HepG2 (cell line): Measurements from ENCODE around the gene FBXO24. TPM values are rescaled to one million over a fixed set of nuclear protein-coding genes. Genes with fewer than 3 reads are reported as not detected.

Source experiments
- ARID2 ChIP-seq: sonication (generic); formaldehyde crosslinking; IDR thresholded peaks from 2 replicates; pipeline ENCODE4 v1.8.1; 2022; ENCODE audit warnings: mild to moderate bottlenecking, missing genetic modification reagents, borderline replicate concordance
- ARNT2 ChIP-seq: sonication (generic); formaldehyde crosslinking; IDR thresholded peaks from 2 replicates; pipeline ENCODE4 v1.8.0; 2022; ENCODE audit warnings: mild to moderate bottlenecking, low read depth, missing genetic modification reagents, moderate library complexity
- CAMTA2 ChIP-seq: sonication (generic); formaldehyde crosslinking; IDR thresholded peaks from 2 replicates; pipeline ENCODE4 v1.4.0; 2020; ENCODE audit warnings: mild to moderate bottlenecking, missing genetic modification reagents, borderline replicate concordance
- CCDC6 ChIP-seq: sonication (generic); formaldehyde crosslinking; IDR thresholded peaks from 2 replicates; pipeline ENCODE4 v1.8.1; 2022; ENCODE audit warnings: mild to moderate bottlenecking, missing genetic modification reagents, moderate library complexity
- ELF1 ChIP-seq: sonication (generic); formaldehyde crosslinking; IDR thresholded peaks from 2 replicates; pipeline ENCODE4 v1.4.0; 2020; ENCODE audit warnings: missing genetic modification reagents
- GPN1 ChIP-seq: sonication (generic); formaldehyde crosslinking; IDR thresholded peaks from 2 replicates; pipeline ENCODE4 v1.5.1; 2020; ENCODE audit warnings: missing genetic modification reagents, borderline replicate concordance
- HMG20A ChIP-seq: IDR thresholded peaks from 2 replicates; pipeline ENCODE4 v1.6.1; 2016; ENCODE audit warnings: borderline replicate concordance
- NFIC ChIP-seq: IDR thresholded peaks from 2 replicates; pipeline ENCODE4 v1.6.1; 2012; ENCODE audit warnings: mild to moderate bottlenecking, low read length, inconsistent platforms
- NFKBIZ ChIP-seq: IDR thresholded peaks from 2 replicates; pipeline ENCODE4 v1.6.1; 2018; ENCODE audit warnings: missing genetic modification reagents, missing compliant biosample characterization
- NONO ChIP-seq, 2 experiments: fragments of 450-650 bp in 1 of 2; sonication (generic) in 1 of 2; formaldehyde crosslinking in 1 of 2; IDR thresholded peaks in 1 of 2; conservative IDR thresholded peaks in 1 of 2; 2 replicates each; pipeline versions ENCODE4 v1.6.1 to v1.8.0; 2017 to 2022; ENCODE audit warnings: mild to moderate bottlenecking in 1 of 2, missing genetic modification reagents in 1 of 2, moderate library complexity in 1 of 2
- SP140L ChIP-seq: sonication (generic); formaldehyde crosslinking; IDR thresholded peaks from 2 replicates; pipeline ENCODE4 v1.4.0; 2020; ENCODE audit warnings: missing genetic modification reagents, borderline replicate concordance
- TARDBP ChIP-seq: sonication (generic); formaldehyde crosslinking; IDR thresholded peaks from 2 replicates; pipeline ENCODE4 v1.8.0; 2022; ENCODE audit warnings: mild to moderate bottlenecking, missing genetic modification reagents
- TBL1XR1 ChIP-seq: fragments of 150-350 bp; IDR thresholded peaks from 2 replicates; pipeline ENCODE4 v1.6.1; 2014; ENCODE audit warnings: borderline replicate concordance, low read length; ENCODE audit not compliant: partially characterized antibody
- TMF1 ChIP-seq: sonication (generic); formaldehyde crosslinking; IDR thresholded peaks from 2 replicates; pipeline ENCODE4 v1.8.1; 2022; ENCODE audit warnings: low read depth, missing genetic modification reagents
- ZKSCAN5 ChIP-seq: sonication (generic); formaldehyde crosslinking; IDR thresholded peaks from 2 replicates; pipeline ENCODE4 v1.5.1; 2020; ENCODE audit warnings: mild to moderate bottlenecking, missing genetic modification reagents
- ZNF329 ChIP-seq: sonication (generic); formaldehyde crosslinking; IDR thresholded peaks from 2 replicates; pipeline ENCODE4 v1.9.0; 2021; ENCODE audit warnings: low read depth, mild to moderate bottlenecking, missing genetic modification reagents
- ZNF652 ChIP-seq: IDR thresholded peaks from 2 replicates; pipeline ENCODE4 v1.6.1; 2016; ENCODE audit warnings: low read depth, borderline replicate concordance
- ZNF792 ChIP-seq: IDR thresholded peaks from 2 replicates; pipeline ENCODE4 v1.6.1; 2016
- polyA plus RNA-seq, 8 experiments: library from polyadenylated mRNA; depleted of rRNA in 3 of 8; stranded (reverse) in 7 of 8; unstranded in 1 of 8; fragments of >200 nt; fragmentation: Illumina TruSeq in 4 of 8; extraction: Trizol in 4 of 8; gene quantifications; 2 replicates each; pipeline versions ENCODE4 v1.2.1 to v1.2.3, GENCODE V29; 2011 to 2016; ENCODE audit warnings: low read depth in 4 of 8, missing spikeins in 1 of 8, mixed read lengths in 1 of 8; ENCODE audit not compliant: insufficient read depth in 1 of 8
- total RNA-seq, 5 experiments: library from RNA; depleted of rRNA; stranded (reverse); fragments of >200 nt; fragmentation: Illumina TruSeq; extraction: Trizol; gene quantifications; 2 replicates each; pipeline ENCODE4 v1.2.3, GENCODE V29; 2016; ENCODE audit warnings: low read depth in 1 of 5
- TF ChIP-seq, protein P1 (sequence below): sonication (generic); formaldehyde crosslinking; IDR thresholded peaks from 2 replicates; pipeline ENCODE4 v1.8.0; 2022; ENCODE audit warnings: mild to moderate bottlenecking, missing genetic modification reagents; ENCODE audit not compliant: insufficient replicate concordance
- TF ChIP-seq, protein P2 (sequence below): IDR thresholded peaks from 2 replicates; pipeline ENCODE4 v1.6.1; 2016; ENCODE audit warnings: control low read depth
- TF ChIP-seq, protein P3 (sequence below): sonication (generic); formaldehyde crosslinking; IDR thresholded peaks from 2 replicates; pipeline ENCODE4 v1.4.0; 2020; ENCODE audit warnings: missing genetic modification reagents, borderline replicate concordance
- TF ChIP-seq, protein P4 (sequence below): sonication (generic); formaldehyde crosslinking; IDR thresholded peaks from 2 replicates; pipeline ENCODE4 v1.9.0; 2021; ENCODE audit warnings: missing genetic modification reagents, borderline replicate concordance

FBXO24 gene
- total and polyA plus RNA-seq, 2 of the 13 experiments (the other 11 are each of a cell fraction or from before 2014, with no cell fraction given): 0.20 to 0.55 TPM

DNA sequence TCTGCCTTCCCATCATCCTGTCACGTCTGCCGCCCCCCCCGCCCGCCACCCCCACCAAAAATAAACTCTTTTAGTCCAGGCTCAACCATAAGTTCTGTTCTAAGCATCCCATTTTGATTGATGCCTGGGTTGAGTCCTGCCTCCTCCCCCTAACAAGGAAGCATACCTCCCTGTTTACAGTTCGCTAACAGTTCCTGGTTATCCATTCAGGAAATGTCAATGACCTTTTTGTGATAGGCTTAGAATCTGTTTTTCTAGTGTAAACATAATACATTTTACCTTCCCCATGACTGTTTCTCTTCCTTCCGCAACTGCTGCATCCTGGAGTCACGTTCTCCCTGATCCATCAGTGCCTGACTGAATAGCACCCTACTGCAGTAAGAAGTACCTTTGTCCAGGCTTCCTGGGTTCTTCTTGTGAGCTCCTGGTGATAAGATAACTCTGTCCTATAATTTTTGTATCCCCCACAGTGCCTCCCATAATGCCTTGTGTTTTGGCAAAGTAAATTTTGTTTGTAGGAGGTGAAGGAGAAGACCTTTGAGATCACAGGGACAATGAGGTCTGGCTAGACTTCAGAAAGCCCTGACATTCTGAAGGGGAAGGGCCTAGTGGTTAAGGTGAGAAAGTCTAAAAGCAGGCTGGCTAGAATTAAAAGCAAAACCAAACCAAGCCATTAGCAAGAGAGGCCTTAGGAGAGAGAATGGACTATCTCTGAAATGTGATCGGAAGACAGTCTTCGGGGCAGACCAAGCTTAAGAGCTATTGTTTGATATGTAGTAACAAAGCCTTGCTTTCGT is 39.8 kb upstream of the FBXO24 start (continued):
- TF ChIP-seq, protein P1, sequence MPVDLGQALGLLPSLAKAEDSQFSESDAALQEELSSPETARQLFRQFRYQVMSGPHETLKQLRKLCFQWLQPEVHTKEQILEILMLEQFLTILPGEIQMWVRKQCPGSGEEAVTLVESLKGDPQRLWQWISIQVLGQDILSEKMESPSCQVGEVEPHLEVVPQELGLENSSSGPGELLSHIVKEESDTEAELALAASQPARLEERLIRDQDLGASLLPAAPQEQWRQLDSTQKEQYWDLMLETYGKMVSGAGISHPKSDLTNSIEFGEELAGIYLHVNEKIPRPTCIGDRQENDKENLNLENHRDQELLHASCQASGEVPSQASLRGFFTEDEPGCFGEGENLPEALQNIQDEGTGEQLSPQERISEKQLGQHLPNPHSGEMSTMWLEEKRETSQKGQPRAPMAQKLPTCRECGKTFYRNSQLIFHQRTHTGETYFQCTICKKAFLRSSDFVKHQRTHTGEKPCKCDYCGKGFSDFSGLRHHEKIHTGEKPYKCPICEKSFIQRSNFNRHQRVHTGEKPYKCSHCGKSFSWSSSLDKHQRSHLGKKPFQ: peak; percentile 60
- TF ChIP-seq NFKBIZ (CRISPR knock-in tag) (no peak), TARDBP (peak; percentile 48), TMF1 (CRISPR knock-in tag) (no peak), ZNF792 (CRISPR knock-in tag) (no peak), ZKSCAN5 (CRISPR knock-in tag) (no peak), ARNT2 (no peak), ZNF652 (no peak; the same call in 1 of the 2 replicates), CAMTA2 (CRISPR knock-in tag) (no peak), ELF1 (CRISPR knock-in tag) (peak; percentile 73), HMG20A (CRISPR knock-in tag) (peak; percentile 74; the same call in 1 of the 2 replicates), NFIC (no peak), CCDC6 (CRISPR knock-in tag) (no peak; the same call in 1 of the 2 replicates), ZNF329 (CRISPR knock-in tag) (peak; percentile 93), SP140L (CRISPR knock-in tag) (no peak), GPN1 (CRISPR knock-in tag) (no peak), ARID2 (CRISPR knock-in tag) (no peak), NONO (IDR thresholded peaks at IDR 0.05) (no peak), NONO (CRISPR knock-in tag; conservative IDR thresholded peaks at IDR 0.05) (peak; percentile 63; the same call in 1 of the 2 replicates), TBL1XR1 (no peak)
- TF ChIP-seq, protein P2, sequence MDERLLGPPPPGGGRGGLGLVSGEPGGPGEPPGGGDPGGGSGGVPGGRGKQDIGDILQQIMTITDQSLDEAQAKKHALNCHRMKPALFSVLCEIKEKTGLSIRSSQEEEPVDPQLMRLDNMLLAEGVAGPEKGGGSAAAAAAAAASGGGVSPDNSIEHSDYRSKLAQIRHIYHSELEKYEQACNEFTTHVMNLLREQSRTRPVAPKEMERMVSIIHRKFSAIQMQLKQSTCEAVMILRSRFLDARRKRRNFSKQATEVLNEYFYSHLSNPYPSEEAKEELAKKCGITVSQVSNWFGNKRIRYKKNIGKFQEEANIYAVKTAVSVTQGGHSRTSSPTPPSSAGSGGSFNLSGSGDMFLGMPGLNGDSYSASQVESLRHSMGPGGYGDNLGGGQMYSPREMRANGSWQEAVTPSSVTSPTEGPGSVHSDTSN (CRISPR knock-in tag): peak; percentile 77
- TF ChIP-seq, protein P3, sequence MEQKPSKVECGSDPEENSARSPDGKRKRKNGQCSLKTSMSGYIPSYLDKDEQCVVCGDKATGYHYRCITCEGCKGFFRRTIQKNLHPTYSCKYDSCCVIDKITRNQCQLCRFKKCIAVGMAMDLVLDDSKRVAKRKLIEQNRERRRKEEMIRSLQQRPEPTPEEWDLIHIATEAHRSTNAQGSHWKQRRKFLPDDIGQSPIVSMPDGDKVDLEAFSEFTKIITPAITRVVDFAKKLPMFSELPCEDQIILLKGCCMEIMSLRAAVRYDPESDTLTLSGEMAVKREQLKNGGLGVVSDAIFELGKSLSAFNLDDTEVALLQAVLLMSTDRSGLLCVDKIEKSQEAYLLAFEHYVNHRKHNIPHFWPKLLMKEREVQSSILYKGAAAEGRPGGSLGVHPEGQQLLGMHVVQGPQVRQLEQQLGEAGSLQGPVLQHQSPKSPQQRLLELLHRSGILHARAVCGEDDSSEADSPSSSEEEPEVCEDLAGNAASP (CRISPR knock-in tag): peak; percentile 47; the same call in 1 of the 2 replicates
- TF ChIP-seq, protein P4, sequence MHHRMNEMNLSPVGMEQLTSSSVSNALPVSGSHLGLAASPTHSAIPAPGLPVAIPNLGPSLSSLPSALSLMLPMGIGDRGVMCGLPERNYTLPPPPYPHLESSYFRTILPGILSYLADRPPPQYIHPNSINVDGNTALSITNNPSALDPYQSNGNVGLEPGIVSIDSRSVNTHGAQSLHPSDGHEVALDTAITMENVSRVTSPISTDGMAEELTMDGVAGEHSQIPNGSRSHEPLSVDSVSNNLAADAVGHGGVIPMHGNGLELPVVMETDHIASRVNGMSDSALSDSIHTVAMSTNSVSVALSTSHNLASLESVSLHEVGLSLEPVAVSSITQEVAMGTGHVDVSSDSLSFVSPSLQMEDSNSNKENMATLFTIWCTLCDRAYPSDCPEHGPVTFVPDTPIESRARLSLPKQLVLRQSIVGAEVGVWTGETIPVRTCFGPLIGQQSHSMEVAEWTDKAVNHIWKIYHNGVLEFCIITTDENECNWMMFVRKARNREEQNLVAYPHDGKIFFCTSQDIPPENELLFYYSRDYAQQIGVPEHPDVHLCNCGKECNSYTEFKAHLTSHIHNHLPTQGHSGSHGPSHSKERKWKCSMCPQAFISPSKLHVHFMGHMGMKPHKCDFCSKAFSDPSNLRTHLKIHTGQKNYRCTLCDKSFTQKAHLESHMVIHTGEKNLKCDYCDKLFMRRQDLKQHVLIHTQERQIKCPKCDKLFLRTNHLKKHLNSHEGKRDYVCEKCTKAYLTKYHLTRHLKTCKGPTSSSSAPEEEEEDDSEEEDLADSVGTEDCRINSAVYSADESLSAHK (CRISPR knock-in tag): no peak
